ENCODE measurements around the gene C1S. TPM values are rescaled to one million over a fixed set of nuclear protein-coding genes. Genes with fewer than 3 reads are reported as not detected.

C1S gene
- total and polyA plus RNA-seq, 9 of the 15 experiments (the other 6 are each of a cell fraction or from before 2014, with no cell fraction given) = 0.08 to 0.84 (median 0.27) TPM

DNA sequence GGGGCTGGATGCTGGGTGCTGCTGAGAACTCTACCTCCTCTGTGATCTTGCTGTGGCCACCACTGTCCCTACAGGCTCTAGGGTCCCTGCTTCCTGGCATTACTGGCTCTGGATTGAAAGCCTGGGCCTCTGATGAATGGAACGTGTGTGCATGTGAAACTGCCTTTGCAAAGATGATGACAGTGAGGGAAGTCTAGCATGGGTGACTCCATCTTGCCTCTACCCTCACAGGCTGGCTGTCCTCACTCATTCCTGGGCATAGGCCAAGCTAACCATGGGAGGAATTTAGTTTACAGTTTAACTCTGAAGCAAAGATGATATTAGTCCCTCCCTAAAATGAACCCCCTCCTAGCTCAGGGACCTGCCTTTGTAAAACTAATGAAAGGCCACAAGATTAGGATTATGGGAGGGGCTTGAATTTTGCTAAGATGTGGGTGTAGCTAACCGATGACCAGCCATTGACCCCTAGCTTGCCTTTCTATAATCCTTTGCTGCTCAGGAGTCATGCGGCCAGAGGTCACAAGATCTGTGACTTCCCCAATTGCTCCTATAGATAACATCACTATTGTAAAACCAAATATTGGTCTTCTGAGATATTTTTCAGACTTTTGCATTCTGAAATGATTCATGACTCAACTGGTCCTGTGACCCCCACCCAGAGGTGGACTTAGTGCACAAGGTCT, 2.2 kb upstream of the C1S start (continued):
- TF ChIP-seq, protein P1, sequence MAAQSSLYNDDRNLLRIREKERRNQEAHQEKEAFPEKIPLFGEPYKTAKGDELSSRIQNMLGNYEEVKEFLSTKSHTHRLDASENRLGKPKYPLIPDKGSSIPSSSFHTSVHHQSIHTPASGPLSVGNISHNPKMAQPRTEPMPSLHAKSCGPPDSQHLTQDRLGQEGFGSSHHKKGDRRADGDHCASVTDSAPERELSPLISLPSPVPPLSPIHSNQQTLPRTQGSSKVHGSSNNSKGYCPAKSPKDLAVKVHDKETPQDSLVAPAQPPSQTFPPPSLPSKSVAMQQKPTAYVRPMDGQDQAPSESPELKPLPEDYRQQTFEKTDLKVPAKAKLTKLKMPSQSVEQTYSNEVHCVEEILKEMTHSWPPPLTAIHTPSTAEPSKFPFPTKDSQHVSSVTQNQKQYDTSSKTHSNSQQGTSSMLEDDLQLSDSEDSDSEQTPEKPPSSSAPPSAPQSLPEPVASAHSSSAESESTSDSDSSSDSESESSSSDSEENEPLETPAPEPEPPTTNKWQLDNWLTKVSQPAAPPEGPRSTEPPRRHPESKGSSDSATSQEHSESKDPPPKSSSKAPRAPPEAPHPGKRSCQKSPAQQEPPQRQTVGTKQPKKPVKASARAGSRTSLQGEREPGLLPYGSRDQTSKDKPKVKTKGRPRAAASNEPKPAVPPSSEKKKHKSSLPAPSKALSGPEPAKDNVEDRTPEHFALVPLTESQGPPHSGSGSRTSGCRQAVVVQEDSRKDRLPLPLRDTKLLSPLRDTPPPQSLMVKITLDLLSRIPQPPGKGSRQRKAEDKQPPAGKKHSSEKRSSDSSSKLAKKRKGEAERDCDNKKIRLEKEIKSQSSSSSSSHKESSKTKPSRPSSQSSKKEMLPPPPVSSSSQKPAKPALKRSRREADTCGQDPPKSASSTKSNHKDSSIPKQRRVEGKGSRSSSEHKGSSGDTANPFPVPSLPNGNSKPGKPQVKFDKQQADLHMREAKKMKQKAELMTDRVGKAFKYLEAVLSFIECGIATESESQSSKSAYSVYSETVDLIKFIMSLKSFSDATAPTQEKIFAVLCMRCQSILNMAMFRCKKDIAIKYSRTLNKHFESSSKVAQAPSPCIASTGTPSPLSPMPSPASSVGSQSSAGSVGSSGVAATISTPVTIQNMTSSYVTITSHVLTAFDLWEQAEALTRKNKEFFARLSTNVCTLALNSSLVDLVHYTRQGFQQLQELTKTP (IDR thresholded peaks at IDR 0.05; ENCODE audit: low read depth in 1 of 2, partially characterized antibody in 2 of 2) = no peak
- TF ChIP-seq ZBED1 (IDR thresholded peaks at IDR 0.05) (no peak), SMARCA5 (IDR thresholded peaks at IDR 0.05) (no peak), ZZZ3 (IDR thresholded peaks at IDR 0.05) (no peak), NCOA2 (IDR thresholded peaks at IDR 0.05; ENCODE audit: partially characterized antibody in 2 of 2) (no peak), E2F3 (CRISPR knock-in tag; IDR thresholded peaks at IDR 0.05) (peak; percentile 78; the same call in 1 of the 2 replicates), HMGN3 (IDR thresholded peaks at IDR 0.05; ENCODE audit: borderline replicate concordance, extremely low read depth, insufficient read length, low read depth, low read length) (no peak), PTRF (tag; IDR thresholded peaks at IDR 0.05) (peak; percentile 90), NFIX (CRISPR knock-in tag; IDR thresholded peaks at IDR 0.05; ENCODE audit: low read depth) (no peak), SMC3 (conservative IDR thresholded peaks at IDR 0.05; ENCODE audit: insufficient read depth, low read depth, low read length) (no peak), HLTF (IDR thresholded peaks at IDR 0.05) (no peak), SREBF1 (IDR thresholded peaks at IDR 0.05; ENCODE audit: borderline replicate concordance, low read depth, low read length) (no peak), CHCHD3 (CRISPR knock-in tag; IDR thresholded peaks at IDR 0.05) (no peak)
- TF ChIP-seq, protein P2, sequence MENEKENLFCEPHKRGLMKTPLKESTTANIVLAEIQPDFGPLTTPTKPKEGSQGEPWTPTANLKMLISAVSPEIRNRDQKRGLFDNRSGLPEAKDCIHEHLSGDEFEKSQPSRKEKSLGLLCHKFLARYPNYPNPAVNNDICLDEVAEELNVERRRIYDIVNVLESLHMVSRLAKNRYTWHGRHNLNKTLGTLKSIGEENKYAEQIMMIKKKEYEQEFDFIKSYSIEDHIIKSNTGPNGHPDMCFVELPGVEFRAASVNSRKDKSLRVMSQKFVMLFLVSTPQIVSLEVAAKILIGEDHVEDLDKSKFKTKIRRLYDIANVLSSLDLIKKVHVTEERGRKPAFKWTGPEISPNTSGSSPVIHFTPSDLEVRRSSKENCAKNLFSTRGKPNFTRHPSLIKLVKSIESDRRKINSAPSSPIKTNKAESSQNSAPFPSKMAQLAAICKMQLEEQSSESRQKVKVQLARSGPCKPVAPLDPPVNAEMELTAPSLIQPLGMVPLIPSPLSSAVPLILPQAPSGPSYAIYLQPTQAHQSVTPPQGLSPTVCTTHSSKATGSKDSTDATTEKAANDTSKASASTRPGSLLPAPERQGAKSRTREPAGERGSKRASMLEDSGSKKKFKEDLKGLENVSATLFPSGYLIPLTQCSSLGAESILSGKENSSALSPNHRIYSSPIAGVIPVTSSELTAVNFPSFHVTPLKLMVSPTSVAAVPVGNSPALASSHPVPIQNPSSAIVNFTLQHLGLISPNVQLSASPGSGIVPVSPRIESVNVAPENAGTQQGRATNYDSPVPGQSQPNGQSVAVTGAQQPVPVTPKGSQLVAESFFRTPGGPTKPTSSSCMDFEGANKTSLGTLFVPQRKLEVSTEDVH (IDR thresholded peaks at IDR 0.05; ENCODE audit: low read depth, partially characterized antibody) = no peak
- TF ChIP-seq, protein P3, sequence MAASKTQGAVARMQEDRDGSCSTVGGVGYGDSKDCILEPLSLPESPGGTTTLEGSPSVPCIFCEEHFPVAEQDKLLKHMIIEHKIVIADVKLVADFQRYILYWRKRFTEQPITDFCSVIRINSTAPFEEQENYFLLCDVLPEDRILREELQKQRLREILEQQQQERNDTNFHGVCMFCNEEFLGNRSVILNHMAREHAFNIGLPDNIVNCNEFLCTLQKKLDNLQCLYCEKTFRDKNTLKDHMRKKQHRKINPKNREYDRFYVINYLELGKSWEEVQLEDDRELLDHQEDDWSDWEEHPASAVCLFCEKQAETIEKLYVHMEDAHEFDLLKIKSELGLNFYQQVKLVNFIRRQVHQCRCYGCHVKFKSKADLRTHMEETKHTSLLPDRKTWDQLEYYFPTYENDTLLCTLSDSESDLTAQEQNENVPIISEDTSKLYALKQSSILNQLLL (CRISPR knock-in tag; IDR thresholded peaks at IDR 0.05; ENCODE audit: borderline replicate concordance) = no peak
- TF ChIP-seq, protein P4, sequence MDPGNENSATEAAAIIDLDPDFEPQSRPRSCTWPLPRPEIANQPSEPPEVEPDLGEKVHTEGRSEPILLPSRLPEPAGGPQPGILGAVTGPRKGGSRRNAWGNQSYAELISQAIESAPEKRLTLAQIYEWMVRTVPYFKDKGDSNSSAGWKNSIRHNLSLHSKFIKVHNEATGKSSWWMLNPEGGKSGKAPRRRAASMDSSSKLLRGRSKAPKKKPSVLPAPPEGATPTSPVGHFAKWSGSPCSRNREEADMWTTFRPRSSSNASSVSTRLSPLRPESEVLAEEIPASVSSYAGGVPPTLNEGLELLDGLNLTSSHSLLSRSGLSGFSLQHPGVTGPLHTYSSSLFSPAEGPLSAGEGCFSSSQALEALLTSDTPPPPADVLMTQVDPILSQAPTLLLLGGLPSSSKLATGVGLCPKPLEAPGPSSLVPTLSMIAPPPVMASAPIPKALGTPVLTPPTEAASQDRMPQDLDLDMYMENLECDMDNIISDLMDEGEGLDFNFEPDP (CRISPR knock-in tag; IDR thresholded peaks at IDR 0.05) = no peak
- TF ChIP-seq, protein P5, sequence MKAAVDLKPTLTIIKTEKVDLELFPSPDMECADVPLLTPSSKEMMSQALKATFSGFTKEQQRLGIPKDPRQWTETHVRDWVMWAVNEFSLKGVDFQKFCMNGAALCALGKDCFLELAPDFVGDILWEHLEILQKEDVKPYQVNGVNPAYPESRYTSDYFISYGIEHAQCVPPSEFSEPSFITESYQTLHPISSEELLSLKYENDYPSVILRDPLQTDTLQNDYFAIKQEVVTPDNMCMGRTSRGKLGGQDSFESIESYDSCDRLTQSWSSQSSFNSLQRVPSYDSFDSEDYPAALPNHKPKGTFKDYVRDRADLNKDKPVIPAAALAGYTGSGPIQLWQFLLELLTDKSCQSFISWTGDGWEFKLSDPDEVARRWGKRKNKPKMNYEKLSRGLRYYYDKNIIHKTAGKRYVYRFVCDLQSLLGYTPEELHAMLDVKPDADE (conservative IDR thresholded peaks at IDR 0.05; ENCODE audit: control insufficient read depth, low read depth, low read length) = no peak

Measured in K562 (cell line).